Trophoblast cell (in vitro differentiated cells and primary cell): ENCODE results near the gene DCUN1D1.

Experiments used
- DNase-seq, 2 donors: peaks; one replicate each; pipeline ENCODE4 v3.0.0-alpha.2; 2016
- H2AFZ ChIP-seq: 2 replicates; pipeline ENCODE4 v1.6.1; 2013; ENCODE audit warnings: low read length, moderate library complexity, mild to moderate bottlenecking; ENCODE audit not compliant: insufficient read depth, poor library complexity
- H2AK5ac ChIP-seq: 2 replicates; pipeline ENCODE4 v1.6.1; 2013; ENCODE audit warnings: mild to moderate bottlenecking, low read length
- H2BK120ac ChIP-seq: 2 replicates; pipeline ENCODE4 v1.6.1; 2013; ENCODE audit warnings: low read length, mild to moderate bottlenecking, moderate library complexity; ENCODE audit not compliant: insufficient read depth, poor library complexity
- H2BK12ac ChIP-seq: 2 replicates; pipeline ENCODE4 v1.6.1; 2013; ENCODE audit warnings: mild to moderate bottlenecking, low read length, moderate library complexity
- H2BK5ac ChIP-seq: 2 replicates; pipeline ENCODE4 v1.6.1; 2013; ENCODE audit warnings: low read length, low read depth, moderate library complexity, mild to moderate bottlenecking; ENCODE audit not compliant: poor library complexity
- H3K14ac ChIP-seq: 2 replicates; pipeline ENCODE4 v1.6.1; 2013; ENCODE audit warnings: mild to moderate bottlenecking, low read length
- H3K18ac ChIP-seq: 2 replicates; pipeline ENCODE4 v1.6.1; 2013; ENCODE audit warnings: mild to moderate bottlenecking, low read length
- H3K23ac ChIP-seq: 2 replicates; pipeline ENCODE4 v1.6.1; 2013; ENCODE audit warnings: low read length
- H3K27ac ChIP-seq: 2 replicates; pipeline ENCODE4 v1.5.1; 2013; ENCODE audit warnings: low read depth, mild to moderate bottlenecking, inconsistent platforms, low read length, moderate library complexity
- H3K27me3 ChIP-seq: 2 replicates; pipeline ENCODE4 v1.6.1; 2013; ENCODE audit warnings: inconsistent platforms, mild to moderate bottlenecking, low read length, moderate library complexity; ENCODE audit not compliant: insufficient read depth
- H3K36me3 ChIP-seq, 2 experiments: 1 replicate in 1 of 2; 2 replicates in 1 of 2; pipeline ENCODE4 v1.6.1; 2013; ENCODE audit warnings: low read length in 2 of 2, mild to moderate bottlenecking in 2 of 2, moderate library complexity in 1 of 2; ENCODE audit not compliant: insufficient read depth in 2 of 2, control insufficient read depth in 1 of 2
- H3K4ac ChIP-seq: 2 replicates; pipeline ENCODE4 v1.6.1; 2013; ENCODE audit warnings: low read depth, mild to moderate bottlenecking, low read length, moderate library complexity
- H3K4me1 ChIP-seq, 2 experiments: 1 replicate in 1 of 2; 2 replicates in 1 of 2; pipeline ENCODE4 v1.6.1; 2013; ENCODE audit warnings: low read length in 2 of 2, mild to moderate bottlenecking in 2 of 2, moderate library complexity in 1 of 2; ENCODE audit not compliant: insufficient read depth in 2 of 2, control insufficient read depth in 1 of 2
- H3K4me2 ChIP-seq: 2 replicates; pipeline ENCODE4 v1.6.1; 2013; ENCODE audit warnings: inconsistent platforms, mild to moderate bottlenecking, low read length, moderate library complexity
- H3K4me3 ChIP-seq: 2 replicates; pipeline ENCODE4 v1.5.1; 2013; ENCODE audit warnings: mild to moderate bottlenecking, low read depth, low read length, inconsistent platforms
- H3K79me1 ChIP-seq: one replicate; pipeline ENCODE4 v1.6.1; 2013; ENCODE audit warnings: low read length
- H3K79me2 ChIP-seq: 2 replicates; pipeline ENCODE4 v1.6.1; 2013; ENCODE audit warnings: low read length, mild to moderate bottlenecking; ENCODE audit not compliant: control insufficient read depth, insufficient read depth, poor library complexity
- H3K9ac ChIP-seq: 2 replicates; pipeline ENCODE4 v1.6.1; 2013; ENCODE audit warnings: mild to moderate bottlenecking, low read length
- H3K9me3 ChIP-seq: 2 replicates; pipeline ENCODE4 v1.6.1; 2013; ENCODE audit warnings: low read depth, mild to moderate bottlenecking, control low read depth, inconsistent platforms, low read length; ENCODE audit not compliant: insufficient read depth
- H4K12ac ChIP-seq: 2 replicates; pipeline ENCODE4 v1.6.1; 2013; ENCODE audit warnings: low read depth, mild to moderate bottlenecking, low read length, moderate library complexity
- H4K8ac ChIP-seq: 2 replicates; pipeline ENCODE4 v1.6.1; 2013; ENCODE audit warnings: low read depth, mild to moderate bottlenecking, low read length, moderate library complexity
- H4K91ac ChIP-seq: one replicate; pipeline ENCODE4 v1.6.1; 2013; ENCODE audit warnings: low read depth, mild to moderate bottlenecking, low read length, moderate library complexity
- WGBS: extraction: QIAGEN DNeasy Blood & Tissue Kit; methylation state at CpG from one replicate; pipeline ENCODE4 v1.1.7; 2013; ENCODE audit warnings: missing lambda C conversion rate; ENCODE audit not compliant: insufficient read length, insufficient coverage; ENCODE audit errors: extremely low coverage; 5-methylcytosine and 5-hydroxymethylcytosine counted together

The DCUN1D1 gene

GRCh38 chr3:182917134-182917533 is 63.2 kb downstream of the DCUN1D1 start:
- Histone ChIP-seq H3K14ac (no peak overlapping the region), H3K23ac (no peak overlapping the region), H2AK5ac (no peak overlapping the region), H3K4ac (no peak overlapping the region), H3K79me2 (no peaks in the 10 kb centered on the region), H2AFZ (no peak overlapping the region), H3K4me2 (no peak overlapping the region), H3K9me3 (no peaks in the 10 kb centered on the region), H3K36me3 (no peaks in the 10 kb centered on the region), H3K4me3 (no peak overlapping the region), H4K8ac (no peak overlapping the region), H4K12ac (no peak overlapping the region), H3K4me1 (peaks cover 0 to 8% of the 10 kb centered on the region in 2 experiments), H2BK120ac (no peak overlapping the region), H3K18ac (no peak overlapping the region), H2BK5ac (no peak overlapping the region), H3K27me3 (no peaks in the 10 kb centered on the region), H3K79me1 (no peaks in the 10 kb centered on the region), H3K9ac (no peak overlapping the region), H4K91ac (no peak overlapping the region), H3K27ac (no peak overlapping the region), H2BK12ac (no peak overlapping the region)
- no peak for DNase-seq
- WGBS, result no CpG with 5 or more reads among the region's 3 CpGs

GRCh38 chr3:182914341-182914740 is 66.0 kb downstream of the DCUN1D1 start:
- WGBS, result no CpG with 5 or more reads among the region's 1 CpG

GRCh38 chr3:182913889-182914288 is 66.4 kb downstream of the DCUN1D1 start:
- no peak overlapping the region for H3K18ac ChIP-seq
- H3K4me2 ChIP-seq, result no peak overlapping the region
- no peaks in the 10 kb centered on the region for H3K9me3 ChIP-seq
- H3K9ac ChIP-seq, result peak overlapping the region; percentile 2
- H3K4me1 ChIP-seq, result peaks cover 0 to 7% of the 10 kb centered on the region in 2 experiments
- no peak overlapping the region for H4K12ac ChIP-seq
- no peak overlapping the region for H3K14ac ChIP-seq
- no peak overlapping the region for H2BK120ac ChIP-seq
- no peak overlapping the region for H4K91ac ChIP-seq
- no peaks in the 10 kb centered on the region for H3K36me3 ChIP-seq
- H3K4me3 ChIP-seq, result no peak overlapping the region
- no peak overlapping the region for H2AFZ ChIP-seq
- no peak overlapping the region for H3K4ac ChIP-seq
- H3K79me1 ChIP-seq, result no peaks in the 10 kb centered on the region
- no peak overlapping the region for H4K8ac ChIP-seq
- H3K79me2 ChIP-seq, result no peaks in the 10 kb centered on the region
- no peak overlapping the region for H3K27ac ChIP-seq
- no peaks in the 10 kb centered on the region for H3K27me3 ChIP-seq
- no peak overlapping the region for H2BK5ac ChIP-seq
- WGBS, result no CpG with 5 or more reads among the region's 4 CpGs
- H2BK12ac ChIP-seq, result no peak overlapping the region
- H3K23ac ChIP-seq, result no peak overlapping the region
- no peak overlapping the region for H2AK5ac ChIP-seq
- peak; percentile 65 to 79 for DNase-seq

More at GRCh38 chr3:182914341-182914740, 66.0 kb downstream of the DCUN1D1 start:
- no peaks in the 10 kb centered on the region for H3K36me3 ChIP-seq
- no peaks in the 10 kb centered on the region for H3K79me1 ChIP-seq
- no peak overlapping the region for H2AK5ac ChIP-seq
- H3K4me1 ChIP-seq, result peaks cover 0 to 7% of the 10 kb centered on the region in 2 experiments
- no peak overlapping the region for H2BK12ac ChIP-seq
- no peak overlapping the region for H3K4me3 ChIP-seq
- H3K27ac ChIP-seq, result no peak overlapping the region
- no peak overlapping the region for H3K4me2 ChIP-seq
- DNase-seq, result no peak
- no peak overlapping the region for H4K8ac ChIP-seq
- no peak overlapping the region for H2AFZ ChIP-seq
- no peak overlapping the region for H4K91ac ChIP-seq
- no peaks in the 10 kb centered on the region for H3K9me3 ChIP-seq
- H3K14ac ChIP-seq, result no peak overlapping the region
- H3K9ac ChIP-seq, result no peak overlapping the region
- H3K23ac ChIP-seq, result no peak overlapping the region
- H2BK120ac ChIP-seq, result no peak overlapping the region
- no peak overlapping the region for H4K12ac ChIP-seq
- no peak overlapping the region for H3K18ac ChIP-seq
- no peaks in the 10 kb centered on the region for H3K27me3 ChIP-seq
- no peak overlapping the region for H3K4ac ChIP-seq
- H3K79me2 ChIP-seq, result no peaks in the 10 kb centered on the region
- H2BK5ac ChIP-seq, result no peak overlapping the region

GRCh38 chr3:182912474-182912873 is 67.9 kb downstream of the DCUN1D1 start:
- no peak overlapping the region for H3K23ac ChIP-seq
- H3K4me2 ChIP-seq, result no peak overlapping the region
- no peak overlapping the region for H2AK5ac ChIP-seq
- no peaks in the 10 kb centered on the region for H3K36me3 ChIP-seq
- no peak overlapping the region for H2BK120ac ChIP-seq
- H2AFZ ChIP-seq, result no peak overlapping the region
- no peak overlapping the region for H2BK5ac ChIP-seq
- no peak overlapping the region for H2BK12ac ChIP-seq
- no peak overlapping the region for H3K18ac ChIP-seq
- no peaks in the 10 kb centered on the region for H3K79me2 ChIP-seq
- no peak overlapping the region for H4K12ac ChIP-seq
- H4K8ac ChIP-seq, result no peak overlapping the region
- H3K27me3 ChIP-seq, result no peaks in the 10 kb centered on the region
- no peaks in the 10 kb centered on the region for H3K79me1 ChIP-seq
- no peak for DNase-seq
- H3K27ac ChIP-seq, result no peak overlapping the region
- H3K4me3 ChIP-seq, result no peak overlapping the region
- no CpG with 5 or more reads among the region's 5 CpGs for WGBS
- H3K4ac ChIP-seq, result no peak overlapping the region
- peaks cover 0 to 7% of the 10 kb centered on the region in 2 experiments for H3K4me1 ChIP-seq
- H3K9me3 ChIP-seq, result no peaks in the 10 kb centered on the region
- no peak overlapping the region for H3K14ac ChIP-seq
- H3K9ac ChIP-seq, result no peak overlapping the region
- no peak overlapping the region for H4K91ac ChIP-seq
